ENCODE data around the gene FHIP1B. TPM values are rescaled to one million over a fixed set of nuclear protein-coding genes. Genes with fewer than 3 reads are reported as not detected.

FHIP1B gene
- total RNA-seq = 23.9 and 26.8 TPM in 2 replicates

GRCh38 chr11:6234387-6235107 lies at the start of gene FHIP1B:
Gene FHIP1B, minus strand, starts transcription at chr11:6234636. Its CDS starts 10,120 bp downstream, at chr11:6224516.

DNA sequence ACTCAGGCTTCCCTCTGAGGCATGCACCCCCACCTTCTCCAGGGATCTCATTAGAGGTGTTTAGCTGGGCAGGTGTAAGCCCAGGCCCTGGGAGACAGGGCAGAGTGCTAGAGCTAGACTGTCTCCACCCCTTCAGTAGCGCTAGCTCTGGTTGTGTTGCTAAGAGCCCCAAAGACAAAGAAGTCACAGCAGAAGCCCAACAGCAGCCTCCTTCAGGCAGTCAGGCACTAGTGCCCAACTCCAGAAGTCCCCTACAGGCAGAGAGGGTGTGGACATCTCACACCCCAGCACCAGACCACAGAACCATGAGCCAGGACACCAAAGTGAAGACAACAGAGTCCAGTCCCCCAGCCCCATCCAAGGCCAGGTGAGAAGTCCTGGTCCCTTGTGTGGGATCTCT lies 4.5 kb upstream of the FHIP1B start, which contains the start of gene CNGA4:
TSS of gene CNGA4 (plus strand) at position 188 of the 400 bp plus-strand sequence. CDS start at position 306, 118 bp downstream.

DNA sequence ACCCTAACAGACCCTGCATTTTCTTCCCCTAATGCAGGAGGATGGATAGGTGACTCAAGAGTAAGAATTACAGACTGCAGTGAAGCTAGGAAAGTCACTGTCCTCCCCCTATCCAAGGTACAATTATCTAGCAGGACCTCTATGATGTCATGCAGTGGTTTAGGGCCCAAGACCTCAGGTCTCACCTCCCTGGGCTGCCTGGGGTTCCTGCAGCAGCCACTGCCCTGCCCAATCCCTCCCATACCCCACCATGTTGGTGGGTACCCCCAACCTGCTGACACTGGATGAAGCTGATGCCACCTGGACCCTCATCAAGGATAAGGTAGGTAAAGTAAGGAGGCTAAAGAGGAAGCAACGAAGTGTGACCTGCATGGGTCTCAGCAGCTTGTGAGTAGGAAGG lies 29.1 kb downstream of the FHIP1B start, which contains the start of gene C11orf42:
TSS of gene C11orf42 (plus strand) at position 192 of the 400 bp plus-strand sequence. CDS start at position 251, 59 bp downstream.

DNA sequence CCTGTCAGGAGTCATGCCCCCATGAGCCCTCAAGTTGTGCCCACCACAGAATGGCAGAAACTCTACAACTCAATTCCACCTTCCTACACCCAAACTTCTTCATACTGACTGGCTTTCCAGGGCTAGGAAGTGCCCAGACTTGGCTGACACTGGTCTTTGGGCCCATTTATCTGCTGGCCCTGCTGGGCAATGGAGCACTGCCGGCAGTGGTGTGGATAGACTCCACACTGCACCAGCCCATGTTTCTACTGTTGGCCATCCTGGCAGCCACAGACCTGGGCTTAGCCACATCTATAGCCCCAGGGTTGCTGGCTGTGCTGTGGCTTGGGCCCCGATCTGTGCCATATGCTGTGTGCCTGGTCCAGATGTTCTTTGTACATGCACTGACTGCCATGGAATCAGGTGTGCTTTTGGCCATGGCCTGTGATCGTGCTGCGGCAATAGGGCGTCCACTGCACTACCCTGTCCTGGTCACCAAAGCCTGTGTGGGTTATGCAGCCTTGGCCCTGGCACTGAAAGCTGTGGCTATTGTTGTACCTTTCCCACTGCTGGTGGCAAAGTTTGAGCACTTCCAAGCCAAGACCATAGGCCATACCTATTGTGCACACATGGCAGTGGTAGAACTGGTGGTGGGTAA lies 35.1 kb downstream of the FHIP1B start, which contains the start of gene OR52W1:
TSS of gene OR52W1 (plus strand) at position 51 of the 637 bp plus-strand sequence. CDS start at position 51, 0 bp downstream.

GRCh38 chr11:6170226-6170625 lies 64.2 kb downstream of the FHIP1B start, which contains the start of gene OR52B2:
Gene OR52B2, minus strand, starts transcription at chr11:6170326. Its CDS starts 0 bp downstream, at chr11:6170326.

Other genes starting within 250 kb of the FHIP1B start
- not detected in 2 replicates for gene OR52L1, start 247.7 kb downstream of the FHIP1B start, total RNA-seq
- not detected in 2 replicates for gene OR56A4, start 227.7 kb downstream of the FHIP1B start, total RNA-seq
- gene OR56A1, start 203.9 kb downstream of the FHIP1B start, total RNA-seq = not detected in 2 replicates
- gene OR56B4, start 127.0 kb downstream of the FHIP1B start, total RNA-seq = not detected in 2 replicates
- not detected in 2 replicates for gene OR52B2, start 64.3 kb downstream of the FHIP1B start, total RNA-seq
- gene OR52W1, start 35.4 kb downstream of the FHIP1B start, total RNA-seq = not detected in 2 replicates
- 0.16 TPM in 1 of 2 replicates, not detected in the other for gene C11orf42, start 29.1 kb downstream of the FHIP1B start, total RNA-seq
- 0.16 TPM in 1 of 2 replicates, not detected in the other for gene CNGA4, start 4.5 kb upstream of the FHIP1B start, total RNA-seq
- gene CCKBR, start 25.2 kb upstream of the FHIP1B start, total RNA-seq = not detected in 2 replicates
- 251 and 347 TPM in 2 replicates for gene CAVIN3, start 85.9 kb upstream of the FHIP1B start, total RNA-seq
- gene SMPD1, start 155.8 kb upstream of the FHIP1B start, total RNA-seq = 34.7 and 42.5 TPM in 2 replicates
- 75.6 and 82.3 TPM in 2 replicates for gene APBB1, start 184.5 kb upstream of the FHIP1B start, total RNA-seq
- gene HPX, start 206.4 kb upstream of the FHIP1B start, total RNA-seq = 1.2 and 2.1 TPM in 2 replicates
- gene TRIM3, start 239.3 kb upstream of the FHIP1B start, total RNA-seq = 26.6 and 27.4 TPM in 2 replicates
- 86.6 and 87.3 TPM in 2 replicates for gene ARFIP2, start 246.7 kb upstream of the FHIP1B start, total RNA-seq
- 52.7 and 54.4 TPM in 2 replicates for gene TIMM10B, start 246.9 kb upstream of the FHIP1B start, total RNA-seq

Measured in hair follicle dermal papilla cell (primary cell).